Stimulated activated CD4-positive, alpha-beta T cell treated with anti-CD3 and anti-CD28 coated beads, Interleukin-4, amount 100 ng/mL, for 48 hours (primary cell): ENCODE data around the gene BCAN.
"Not testable (repeated sequence)": the region's sequence is repeated elsewhere in the genome, so short reads cannot be mapped to it uniquely, and the experiment has no call there.

Experiments
- DNase-seq, 2 donors: peaks; one replicate each; pipeline ENCODE4 v3.0.0-alpha.2; 2020; ENCODE audit warnings: low read depth in 2 of 2

The BCAN gene, protein sequence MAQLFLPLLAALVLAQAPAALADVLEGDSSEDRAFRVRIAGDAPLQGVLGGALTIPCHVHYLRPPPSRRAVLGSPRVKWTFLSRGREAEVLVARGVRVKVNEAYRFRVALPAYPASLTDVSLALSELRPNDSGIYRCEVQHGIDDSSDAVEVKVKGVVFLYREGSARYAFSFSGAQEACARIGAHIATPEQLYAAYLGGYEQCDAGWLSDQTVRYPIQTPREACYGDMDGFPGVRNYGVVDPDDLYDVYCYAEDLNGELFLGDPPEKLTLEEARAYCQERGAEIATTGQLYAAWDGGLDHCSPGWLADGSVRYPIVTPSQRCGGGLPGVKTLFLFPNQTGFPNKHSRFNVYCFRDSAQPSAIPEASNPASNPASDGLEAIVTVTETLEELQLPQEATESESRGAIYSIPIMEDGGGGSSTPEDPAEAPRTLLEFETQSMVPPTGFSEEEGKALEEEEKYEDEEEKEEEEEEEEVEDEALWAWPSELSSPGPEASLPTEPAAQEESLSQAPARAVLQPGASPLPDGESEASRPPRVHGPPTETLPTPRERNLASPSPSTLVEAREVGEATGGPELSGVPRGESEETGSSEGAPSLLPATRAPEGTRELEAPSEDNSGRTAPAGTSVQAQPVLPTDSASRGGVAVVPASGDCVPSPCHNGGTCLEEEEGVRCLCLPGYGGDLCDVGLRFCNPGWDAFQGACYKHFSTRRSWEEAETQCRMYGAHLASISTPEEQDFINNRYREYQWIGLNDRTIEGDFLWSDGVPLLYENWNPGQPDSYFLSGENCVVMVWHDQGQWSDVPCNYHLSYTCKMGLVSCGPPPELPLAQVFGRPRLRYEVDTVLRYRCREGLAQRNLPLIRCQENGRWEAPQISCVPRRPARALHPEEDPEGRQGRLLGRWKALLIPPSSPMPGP

DNA sequence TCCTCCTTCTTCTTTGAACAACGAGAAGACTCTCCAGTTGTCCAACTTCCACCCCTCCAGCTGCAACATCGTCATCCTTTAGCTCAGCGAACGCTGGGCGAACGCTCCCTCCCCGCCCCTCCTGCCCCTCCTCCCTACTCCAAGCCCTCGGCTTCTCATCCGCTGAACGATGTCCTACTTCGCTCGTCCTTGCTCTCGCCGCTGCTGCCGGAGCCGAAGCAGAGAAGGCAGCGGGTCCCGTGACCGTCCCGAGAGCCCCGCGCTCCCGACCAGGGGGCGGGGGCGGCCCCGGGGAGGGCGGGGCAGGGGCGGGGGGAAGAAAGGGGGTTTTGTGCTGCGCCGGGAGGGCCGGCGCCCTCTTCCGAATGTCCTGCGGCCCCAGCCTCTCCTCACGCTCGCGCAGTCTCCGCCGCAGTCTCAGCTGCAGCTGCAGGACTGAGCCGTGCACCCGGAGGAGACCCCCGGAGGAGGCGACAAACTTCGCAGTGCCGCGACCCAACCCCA lies at the start of gene BCAN:
BCAN (plus strand) TSS at position 357 of the 504 bp plus-strand sequence. CDS start 3,938 bp downstream, outside the sequence.
- DNase-seq, result no peak

DNA sequence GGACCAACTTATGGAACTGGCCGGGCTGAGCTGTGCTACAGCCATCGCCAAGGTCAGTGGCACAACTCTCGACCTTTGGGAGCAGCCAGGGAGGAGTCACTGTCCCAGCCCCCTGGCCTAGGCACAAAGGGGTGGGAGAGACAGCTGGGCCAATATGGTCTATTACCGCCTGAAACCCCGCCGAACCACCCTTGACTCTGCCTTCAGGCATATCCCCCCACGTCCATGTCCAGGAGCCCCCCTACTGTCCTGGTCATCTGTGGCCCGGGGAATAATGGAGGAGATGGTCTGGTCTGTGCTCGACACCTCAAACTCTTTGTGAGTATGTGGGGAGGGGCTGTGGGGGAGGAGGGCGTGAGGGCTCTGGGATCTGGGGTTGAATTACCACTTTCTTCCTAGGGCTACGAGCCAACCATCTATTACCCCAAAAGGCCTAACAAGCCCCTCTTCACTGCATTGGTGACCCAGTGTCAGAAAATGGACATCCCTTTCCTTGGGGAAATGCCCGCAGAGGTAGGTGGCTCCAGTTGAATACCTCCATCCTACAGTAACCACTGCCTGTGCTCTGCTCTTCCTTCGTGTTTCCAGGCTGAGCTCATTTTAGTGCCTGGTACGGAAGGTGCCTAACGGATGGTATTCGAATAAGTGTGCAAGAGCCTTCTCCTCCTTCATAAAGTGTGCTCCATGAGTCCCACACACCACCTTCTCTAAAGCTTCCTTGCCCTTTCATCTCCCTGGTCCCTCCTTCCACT lies 49.6 kb upstream of the BCAN start:
- DNase-seq, result no peak

DNA sequence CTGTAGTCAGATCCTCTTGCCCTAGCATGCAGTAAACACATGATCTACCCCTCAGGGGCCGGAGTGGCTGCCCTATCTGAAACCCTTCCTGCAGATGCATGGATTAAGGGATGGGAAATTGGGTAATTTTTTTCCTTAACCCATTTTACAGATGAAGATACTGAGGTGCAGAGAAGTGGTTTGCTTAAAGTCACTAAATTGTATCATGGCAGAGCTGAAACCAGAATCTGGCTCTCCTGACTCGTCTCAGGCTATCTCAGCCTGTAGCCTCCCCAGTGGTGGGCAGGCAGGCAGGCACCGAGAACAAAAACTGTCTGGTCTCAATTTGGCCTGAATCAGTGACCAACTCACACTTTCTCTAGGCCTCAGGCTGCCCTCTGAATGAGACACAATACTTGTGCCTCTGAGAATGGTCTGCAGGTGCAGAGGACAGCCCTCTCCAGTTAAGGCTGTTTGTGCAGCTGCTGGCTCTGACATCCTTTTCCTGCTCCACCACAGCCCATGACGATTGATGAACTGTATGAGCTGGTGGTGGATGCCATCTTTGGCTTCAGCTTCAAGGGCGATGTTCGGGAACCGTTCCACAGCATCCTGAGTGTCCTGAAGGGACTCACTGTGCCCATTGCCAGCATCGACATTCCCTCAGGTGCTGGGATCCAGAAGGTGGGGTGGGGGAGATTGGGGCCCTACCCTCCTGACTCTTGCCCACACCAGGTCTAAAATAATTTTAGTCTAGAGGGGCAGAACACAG lies 48.8 kb upstream of the BCAN start:
- DNase-seq, result no peak

DNA sequence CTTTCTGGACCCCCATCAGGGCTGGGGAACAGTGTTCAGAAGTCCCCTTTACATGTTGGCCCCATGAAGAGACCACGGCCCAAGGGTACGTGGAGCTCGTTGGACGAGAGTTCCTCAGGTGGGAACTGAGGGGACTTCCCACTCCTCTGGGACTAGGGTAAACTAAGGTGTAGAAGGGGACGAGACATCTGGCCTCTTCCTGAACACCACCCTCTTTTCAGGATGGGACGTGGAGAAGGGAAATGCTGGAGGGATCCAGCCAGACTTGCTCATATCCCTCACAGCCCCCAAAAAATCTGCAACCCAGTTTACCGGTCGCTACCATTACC lies 48.3 kb upstream of the BCAN start:
- DNase-seq, result no peak

DNA sequence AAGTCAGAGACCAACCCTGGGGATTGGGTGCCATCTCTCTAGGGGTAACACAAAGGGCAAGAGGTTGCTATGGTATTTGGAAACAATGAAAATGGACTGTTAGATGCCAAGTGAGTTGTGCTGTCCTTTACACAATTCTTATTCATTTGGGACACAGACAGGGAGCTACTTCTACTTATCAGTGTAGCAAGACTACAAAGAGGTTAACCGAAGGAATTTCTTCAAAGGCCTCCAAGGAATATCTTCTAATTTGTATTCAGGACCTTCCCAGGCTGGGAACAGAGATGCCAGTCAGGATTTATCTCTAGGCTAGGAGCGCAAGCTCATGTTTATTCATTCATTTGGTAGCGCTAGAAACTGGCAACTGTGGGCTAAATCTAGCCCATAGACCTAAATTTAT lies 47.7 kb upstream of the BCAN start:
- DNase-seq, result no peak

DNA sequence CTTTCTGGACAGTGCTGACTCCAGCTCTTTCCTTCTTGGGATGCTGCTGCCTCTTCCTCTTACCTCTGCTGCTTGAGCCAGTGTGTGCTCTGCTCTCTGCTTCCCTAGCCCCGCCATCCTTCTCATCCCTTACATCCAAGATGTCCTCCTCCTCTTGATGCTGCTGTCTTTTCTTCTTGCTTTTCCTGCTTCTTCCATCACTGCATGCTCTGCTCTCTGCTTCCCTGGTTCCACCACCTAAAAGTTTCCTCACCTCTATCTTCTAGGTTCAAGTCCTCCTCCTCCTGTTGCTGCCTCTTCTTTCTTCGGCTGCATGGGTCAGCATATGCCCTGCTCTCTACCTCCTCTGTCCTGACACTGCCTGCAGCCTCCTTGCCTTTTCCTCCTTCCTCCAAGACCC lies 46.9 kb upstream of the BCAN start:
- no peak for DNase-seq

DNA sequence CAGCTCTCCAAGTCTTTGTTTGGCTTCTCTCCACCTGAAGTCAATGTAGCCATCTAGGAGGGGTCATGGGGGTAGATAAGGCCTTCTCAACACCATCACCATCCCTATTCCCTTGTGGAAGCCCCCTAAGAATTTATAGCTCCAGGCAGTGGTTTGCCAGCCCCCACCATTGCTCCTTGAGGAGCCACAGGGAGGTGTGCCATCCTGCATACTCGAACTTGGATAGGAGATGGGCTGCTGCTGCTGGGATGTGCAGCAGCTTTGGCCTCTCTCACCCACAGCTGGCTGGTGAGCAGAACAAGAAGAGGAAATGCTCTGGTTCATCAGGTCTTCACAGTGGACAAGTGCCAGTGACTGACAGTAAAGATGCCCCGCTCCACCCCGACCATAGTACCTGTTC lies 45.5 kb upstream of the BCAN start:
- no peak for DNase-seq

DNA sequence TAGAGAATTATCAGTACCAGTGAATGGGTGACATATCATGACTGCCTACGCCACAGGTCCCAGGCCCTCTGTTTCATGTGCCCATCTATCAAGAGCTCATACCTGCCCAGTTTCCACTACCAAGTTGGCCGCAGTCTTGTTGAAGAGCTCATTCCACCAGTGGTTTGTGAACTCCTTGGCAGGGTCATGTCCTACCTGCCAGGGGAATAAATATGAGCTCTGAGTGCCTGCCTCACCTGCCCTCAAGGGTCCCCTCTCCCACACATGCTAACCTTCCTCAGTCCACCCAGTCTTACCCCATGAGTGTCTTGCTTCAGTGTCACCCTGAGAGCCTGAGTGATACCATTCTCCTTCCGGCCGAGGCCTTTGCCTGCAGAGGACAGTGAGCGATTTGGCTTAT lies 43.8 kb upstream of the BCAN start:
- DNase-seq, result no peak

DNA sequence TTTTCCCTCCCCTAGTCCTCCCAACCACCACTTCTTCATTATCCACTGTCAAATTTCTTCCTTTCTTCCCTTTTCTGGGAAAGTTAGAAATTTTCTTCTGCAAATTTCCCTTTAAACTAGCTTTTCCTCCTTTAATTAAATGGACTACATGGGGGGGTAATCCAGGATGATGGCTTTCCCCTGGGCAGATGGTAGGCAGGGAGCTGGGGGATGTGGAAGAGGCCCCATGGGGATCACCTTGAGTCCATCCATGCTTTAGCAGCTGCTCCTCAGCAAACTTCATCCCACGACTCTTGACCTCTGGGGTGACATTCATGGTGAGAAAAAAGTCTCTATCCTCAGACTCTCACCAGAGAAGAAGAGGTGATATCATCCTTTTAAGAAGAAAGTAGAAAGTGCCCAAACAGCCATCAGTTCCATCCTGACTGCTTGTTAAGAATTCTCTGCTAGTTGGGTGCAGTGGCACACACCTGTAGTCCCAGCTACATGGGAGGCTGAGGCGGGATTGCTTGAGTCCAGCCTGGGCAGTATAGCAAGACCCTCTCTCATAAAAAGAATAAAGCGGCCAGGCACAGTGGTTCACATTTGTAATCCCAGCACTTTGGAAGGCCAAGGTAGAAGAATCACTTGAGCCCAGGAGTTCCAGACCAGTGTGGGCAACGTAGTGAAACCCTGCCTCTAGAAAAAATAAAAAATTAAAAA lies 43.0 kb upstream of the BCAN start:
- no peak for DNase-seq

DNA sequence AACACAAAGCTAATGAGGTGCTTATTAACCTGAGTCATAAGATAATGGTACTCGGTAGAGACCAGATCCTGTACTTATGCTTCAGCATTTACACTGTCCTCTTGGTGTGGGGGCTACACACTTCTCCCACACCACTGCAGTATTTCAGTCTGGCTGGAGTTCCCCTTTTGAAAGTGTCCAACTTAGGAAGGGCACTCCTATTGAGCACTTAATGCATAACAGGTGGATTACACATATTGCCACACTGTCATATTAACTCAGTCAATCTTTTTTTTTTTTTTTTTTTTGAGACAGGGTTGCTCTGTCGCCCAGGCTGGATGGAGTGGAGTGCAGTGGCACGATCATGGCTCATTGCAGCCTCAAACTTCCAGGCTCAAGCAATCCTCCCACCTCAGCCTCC lies 42.1 kb upstream of the BCAN start:
- DNase-seq, result no peak

DNA sequence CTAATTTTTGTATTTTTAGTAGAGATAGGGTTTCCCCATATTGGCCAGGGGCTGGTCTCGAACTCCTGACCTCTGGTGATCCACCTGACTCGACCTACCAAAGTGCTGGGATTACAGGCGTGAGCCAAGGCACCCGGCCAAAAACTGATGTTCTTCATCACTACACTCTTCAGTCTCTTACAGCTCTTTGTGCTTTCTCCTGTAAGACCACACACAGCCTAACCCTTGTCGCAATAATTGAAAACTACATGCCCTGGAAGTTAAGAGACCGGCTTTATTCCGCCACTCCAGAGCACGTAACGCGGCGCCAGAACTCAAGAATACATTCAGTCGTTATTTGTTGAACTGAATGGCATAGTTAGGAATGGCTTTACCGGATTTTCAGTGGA lies 41.2 kb upstream of the BCAN start:
- no peak for DNase-seq

DNA sequence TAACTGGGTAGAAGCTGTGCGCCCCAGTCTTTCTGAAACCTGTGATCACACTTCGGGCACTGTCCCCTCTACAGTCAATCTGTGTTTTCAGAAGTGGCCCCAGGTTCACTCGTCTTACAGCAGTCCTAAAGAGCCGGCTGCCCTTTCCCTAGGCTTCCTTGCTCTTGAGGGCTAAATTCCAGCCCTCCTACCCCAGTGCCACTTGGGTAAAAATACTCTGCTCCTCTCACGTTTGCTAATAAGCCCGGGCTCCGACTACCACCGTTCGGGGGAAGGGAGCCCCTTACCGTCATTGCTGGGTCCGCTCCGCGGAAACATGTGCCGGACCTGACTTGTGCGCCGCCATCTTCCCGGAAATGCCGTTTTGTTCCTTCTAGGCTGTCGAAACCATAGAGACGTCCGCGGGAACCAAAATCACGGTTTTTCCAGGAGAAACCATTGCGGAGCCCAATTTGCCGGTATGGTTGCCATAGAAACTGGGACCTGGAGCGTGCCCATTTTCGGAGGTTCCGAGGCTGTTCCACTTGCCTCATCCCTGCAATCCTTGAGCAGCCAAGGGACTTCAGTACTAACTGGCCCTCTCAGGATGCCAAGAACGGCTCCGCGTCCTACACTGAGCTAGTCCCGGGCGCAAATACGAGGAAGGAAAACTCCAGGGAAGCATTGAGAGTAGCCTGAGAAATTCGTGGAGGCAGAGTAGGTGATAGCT lies 40.6 kb upstream of the BCAN start, which contains the start of gene GPATCH4:
GPATCH4 (minus strand) TSS at position 358 of the 709 bp plus-strand sequence.
- peak; percentile 68 to 78 for DNase-seq

DNA sequence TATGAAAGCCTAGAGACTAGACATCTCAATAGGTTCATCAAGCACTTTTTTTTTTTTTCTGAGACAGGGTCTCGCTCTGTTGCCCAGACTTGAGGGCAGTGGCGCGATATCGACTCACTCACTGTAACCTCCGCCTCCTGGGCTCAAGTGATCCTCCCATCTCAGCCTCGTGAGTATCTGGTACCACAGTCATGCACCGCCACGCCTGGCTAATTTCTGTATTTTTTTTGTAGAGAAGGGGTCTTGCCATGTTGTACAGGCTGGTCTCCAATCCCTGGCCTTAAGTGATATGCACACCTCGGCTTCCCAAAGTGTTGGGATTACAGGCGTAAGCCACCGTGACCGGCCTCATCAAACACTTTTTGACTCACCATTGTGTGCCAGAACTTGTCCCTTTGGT lies 40.0 kb upstream of the BCAN start:
- DNase-seq, result no peak

DNA sequence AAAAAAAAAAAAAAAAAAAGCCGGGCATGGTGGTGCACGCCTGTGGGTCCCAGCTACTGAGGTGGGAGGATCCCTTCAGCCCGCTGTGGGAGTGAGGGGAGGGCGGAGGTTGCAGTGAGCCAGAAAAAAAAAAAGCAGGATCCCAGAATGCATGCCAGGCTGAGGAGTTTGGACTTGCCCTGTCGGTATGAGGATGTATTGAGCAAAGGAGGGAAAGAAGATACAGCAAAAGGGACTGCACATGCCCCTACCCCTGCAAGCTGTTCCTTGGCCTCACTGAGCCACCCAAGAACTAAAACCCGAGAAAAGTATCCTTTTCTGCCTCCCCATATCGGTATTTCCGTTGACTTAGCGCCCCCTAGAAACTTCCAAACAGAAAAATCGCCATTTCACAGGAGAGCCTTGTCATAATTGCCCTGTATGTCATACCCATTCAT lies 39.3 kb upstream of the BCAN start:
- DNase-seq, result no peak

DNA sequence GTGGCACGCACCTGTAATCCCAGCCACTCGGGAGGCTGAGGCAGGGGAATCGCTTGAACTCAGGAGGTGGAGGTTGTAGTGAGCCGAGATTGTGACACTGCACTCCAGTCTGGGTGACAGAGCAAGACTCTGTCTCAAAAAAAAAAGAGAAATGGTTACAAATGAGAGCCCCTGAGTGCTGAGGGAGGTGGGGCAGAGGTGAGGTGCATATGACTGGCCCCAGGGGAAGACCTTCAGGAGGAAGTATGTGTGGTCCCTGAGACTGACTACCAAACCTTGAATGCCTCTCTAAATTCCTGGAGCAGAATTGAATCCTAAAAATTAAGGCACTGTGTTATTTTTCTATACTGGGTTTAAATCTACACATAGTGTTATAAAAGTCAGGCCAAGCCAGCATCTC lies 34.6 kb upstream of the BCAN start:
- DNase-seq, result not testable (repeated sequence)

DNA sequence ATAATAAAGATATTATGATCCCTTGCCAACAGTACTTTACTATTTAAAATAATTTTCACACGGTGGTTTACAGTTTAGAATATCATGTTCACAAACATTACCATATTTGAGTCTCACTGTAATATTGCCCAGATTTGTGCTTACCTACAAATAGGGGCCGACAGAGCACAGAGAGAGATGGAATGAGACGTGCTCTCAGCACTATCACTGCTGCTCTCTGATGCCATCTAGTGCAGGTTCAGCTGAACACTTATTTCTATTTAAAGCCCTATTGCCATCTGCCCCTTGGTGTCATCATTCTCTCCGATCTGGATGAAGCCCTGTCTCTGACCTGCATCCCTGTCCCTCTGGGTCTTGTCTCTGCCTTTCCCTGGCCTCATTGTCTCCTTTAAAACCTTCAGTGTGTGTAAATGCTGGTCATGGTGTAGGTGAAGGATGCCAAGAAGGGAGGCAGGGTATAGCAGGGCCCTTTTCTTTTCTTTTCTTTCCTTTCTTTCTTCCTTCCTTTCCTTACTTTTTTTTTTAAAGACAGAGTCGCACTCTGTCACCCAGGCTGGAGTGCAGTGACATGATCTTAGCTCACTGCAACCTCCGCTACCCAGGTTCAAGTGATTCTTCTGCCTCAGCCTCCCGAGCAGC lies 33.8 kb upstream of the BCAN start:
- peak in 1 of 2 donors; percentile 49 for DNase-seq

DNA sequence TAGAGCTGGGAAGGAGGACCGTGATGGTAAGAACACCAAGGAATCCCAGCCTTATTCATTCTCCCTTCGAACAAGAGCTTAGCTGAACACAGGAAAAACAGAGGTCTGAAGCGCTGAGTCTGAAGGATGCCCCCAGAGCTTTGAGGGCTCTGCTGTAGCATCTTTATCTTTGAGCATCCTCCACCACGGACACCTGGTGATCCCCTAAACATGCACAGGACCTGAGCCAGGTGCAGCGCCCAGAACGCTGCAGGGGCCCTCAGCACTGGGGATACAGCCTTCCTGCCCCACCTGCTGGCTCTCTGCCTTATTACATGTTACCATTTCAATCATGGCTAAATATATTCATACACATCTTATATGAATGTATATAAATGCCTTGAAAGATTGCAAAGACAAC lies 32.9 kb upstream of the BCAN start:
- peak; percentile 45 to 54 for DNase-seq

DNA sequence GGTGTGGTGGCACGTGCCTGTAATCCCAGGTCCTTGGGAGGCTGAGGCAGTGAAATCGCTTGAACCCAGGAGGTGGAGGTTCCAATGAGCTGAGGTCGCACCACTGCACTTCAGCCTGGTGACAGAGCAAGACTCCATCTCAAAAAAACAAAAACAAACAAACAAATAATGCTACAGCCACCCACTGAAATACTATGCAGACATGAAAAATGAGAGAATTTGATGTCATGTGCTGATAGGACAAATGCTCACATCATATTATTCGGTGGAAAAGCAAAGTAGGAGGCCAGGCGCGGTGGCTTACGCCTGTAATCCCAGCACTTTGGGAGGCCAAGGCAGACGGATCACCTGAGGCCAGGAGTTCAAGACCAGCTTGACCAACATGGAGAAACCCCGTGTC lies 31.8 kb upstream of the BCAN start:
- DNase-seq, result not testable (repeated sequence)

DNA sequence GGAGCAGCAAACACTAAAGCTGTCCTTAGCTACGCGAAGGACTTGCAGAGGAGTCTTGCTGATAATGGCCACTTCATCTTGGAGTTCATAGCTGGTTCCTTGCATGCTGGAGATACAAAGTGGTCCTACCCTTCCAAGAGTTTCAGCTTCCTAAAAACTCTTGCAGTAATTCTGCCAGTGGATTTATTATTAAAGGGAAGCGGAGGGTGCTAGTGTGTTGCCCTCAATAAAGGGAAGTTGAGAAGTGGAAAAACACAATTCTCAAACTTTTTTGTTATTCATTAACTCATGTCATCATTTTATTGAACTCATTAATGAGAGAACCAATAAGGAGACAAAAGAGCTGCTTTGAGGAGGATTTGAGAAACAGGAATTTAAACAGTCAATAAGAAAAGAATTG lies 29.3 kb upstream of the BCAN start:
- no peak for DNase-seq
